Heart left ventricle (tissue), 16 donors: Measurements from ENCODE around the gene PRPF19. TPM values are rescaled to one million over a fixed set of nuclear protein-coding genes. Genes with fewer than 3 reads are reported as not detected.
A peak's percentile ranks its signal among the peaks of the same experiment; 100 is the strongest.

Experiments used
- ATAC-seq, 4 donors: fragments of 200-7000 bp; cut with Tn5 transposase; one replicate each; pipeline ENCODE4 v1.9.1; 2020 to 2022; ENCODE audit warnings: moderate library complexity in 4 of 4, mild to moderate bottlenecking in 3 of 4, moderate number of reproducible peaks in 1 of 4
- DNase-seq, 5 donors: peaks; one replicate each; pipeline ENCODE4 v3.0.0-alpha.2; 2020
- H3K27ac ChIP-seq, 12 donors: fragments of 200-600 bp; sonication (generic) in 4 of 12; one replicate each; pipeline versions ENCODE4 v1.5.0 to v1.8.0; 2016 to 2022; ENCODE audit warnings: mild to moderate bottlenecking in 2 of 12
- H3K27me3 ChIP-seq, 9 donors: fragments of 200-600 bp; sonication (generic) in 2 of 9; one replicate each; pipeline versions ENCODE4 v1.5.1 to v1.8.0; 2016 to 2022; ENCODE audit warnings: mild to moderate bottlenecking in 3 of 9
- H3K36me3 ChIP-seq, 9 donors: fragments of 200-600 bp; sonication (generic) in 2 of 9; one replicate each; pipeline versions ENCODE4 v1.5.0 to v1.8.0; 2018 to 2022; ENCODE audit warnings: mild to moderate bottlenecking in 2 of 9
- H3K4me1 ChIP-seq, 12 donors: fragments of 200-600 bp; sonication (generic) in 4 of 12; one replicate each; pipeline versions ENCODE4 v1.5.0 to v1.8.0; 2016 to 2022; ENCODE audit warnings: mild to moderate bottlenecking in 3 of 12
- H3K4me3 ChIP-seq, 12 donors: fragments of 200-600 bp; sonication (generic) in 4 of 12; one replicate each; pipeline versions ENCODE4 v1.5.0 to v1.8.0; 2017 to 2022; ENCODE audit warnings: mild to moderate bottlenecking in 9 of 12, moderate library complexity in 4 of 12
- H3K9me3 ChIP-seq, 12 donors: fragments of 200-600 bp; sonication (generic) in 4 of 12; one replicate each; pipeline versions ENCODE4 v1.5.0 to v1.8.0; 2016 to 2022; ENCODE audit warnings: mild to moderate bottlenecking in 1 of 12
- CTCF ChIP-seq, 12 donors: fragments of 200-600 bp; sonication (generic) in 4 of 12; IDR thresholded peaks; one replicate each; pipeline versions ENCODE4 v1.5.0 to v1.8.0; 2018 to 2022; ENCODE audit warnings: antibody characterized with exemption in 12 of 12, mild to moderate bottlenecking in 5 of 12
- POLR2A ChIP-seq, 2 donors: fragments of 450-650 bp; IDR thresholded peaks; one replicate each; pipeline ENCODE4 v1.6.1; 2017; ENCODE audit warnings: antibody characterized with exemption in 2 of 2, mild to moderate bottlenecking in 2 of 2, moderate library complexity in 2 of 2
- WGBS, 4 donors: extraction: QIAGEN DNeasy Blood & Tissue Kit in 2 of 4; methylation state at CpG; one replicate each; pipeline versions ENCODE4 v1.1.5 to v1.1.7; 2013 to 2018; 5-methylcytosine and 5-hydroxymethylcytosine counted together
- intact Hi-C, 10 donors: fragments of 100-400 bp; cut with DNase I; formaldehyde crosslinking; loops; one replicate each; pipeline versions ENCODE4 v1.11.1 to v1.14.2; 2022
- polyA plus RNA-seq, 2 donors: library from polyadenylated mRNA; stranded (reverse); fragments of 200-250 nt; gene quantifications; one replicate each; pipeline ENCODE4 v1.2.3, GENCODE V29; 2013
- total RNA-seq, 9 donors: library from RNA; depleted of rRNA in 2 of 9; stranded (reverse); fragments of >200 nt in 2 of 9; fragmentation: NEBNext Ultra II Directional in 3 of 9; extraction: Animal tissue kit (Norgen Biotek cat#: 25700) in 3 of 9; gene quantifications; one replicate each; pipeline versions ENCODE4 v1.1.0 to v1.2.4, GENCODE V29; 2016 to 2023
- donor health status: ischemic (EF 13 %, LVEDD 7.1; RV severe dilation, severe dysfunction).
- donor health status: healthy with polysubstance abuse.
- donor health status: DM: no; HTN: yes; CAD: no.
- donor health status: DM: no; HTN: no; CAD: no.
- donor health status: ischemic (EF 25% LVEDD 6.9; RV normal size, moderate dysfunction).
- donor health status: ischemic (EF 25% LVEDD 5.7; RV mildly dilated, moderate dysfunction).
- donor health status: healthy.
- donor health status: DM: yes; HTN: yes; CAD: no.
- donor health status: ischemic (EF 35%, LVEDD 5.7; RV mildly dilated, moderate dysfunction).
- donor health status: nonischemic (EF 11% LVEDD 7.7; RV severe dilation, severe dysfunction).
- donor health status: DM: yes; HTN: yes; CAD: no.
- donor health status: PGD.
- donor health status: ischemic (EF 29% LVEDD 5.4; RV normal size, mild dysfunction).
- donor health status: nonischemic (EF 23%, LVEDD 6.1; RV moderate dilation, normal function).

Gene PRPF19
- total and polyA plus RNA-seq, 11 donors = 30.8 to 72.0 (median 40.8) TPM

DNA sequence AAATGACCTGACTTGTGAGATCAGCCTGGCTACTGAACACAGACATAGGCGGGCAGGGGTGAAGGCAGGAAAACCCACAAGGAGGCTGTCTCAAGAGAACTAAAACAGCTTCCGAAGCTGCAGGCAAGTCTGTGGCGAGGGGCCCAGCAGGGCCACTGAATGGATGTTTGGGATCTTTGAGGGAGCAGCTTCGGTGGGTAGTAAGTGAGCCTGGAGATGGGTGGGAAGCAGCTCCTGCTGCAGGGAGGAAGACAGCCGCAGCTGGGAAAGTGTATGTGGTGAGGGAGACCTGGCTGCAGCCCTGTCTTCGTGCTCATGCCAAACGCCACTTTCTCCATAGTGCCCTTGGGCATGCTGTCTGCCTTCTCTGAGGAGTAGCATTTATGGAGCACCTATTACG lies 61.0 kb downstream of the PRPF19 start:
- H3K9me3 ChIP-seq = no peaks in the 10 kb centered on the region
- no peak for DNase-seq
- WGBS, 4 donors = 84 to 90% (median 86%) methylated on average over 7 to 8 of the region's 8 CpGs
- H3K27ac ChIP-seq = no peak overlapping the region
- no peaks in the 10 kb centered on the region for H3K27me3 ChIP-seq
- peaks cover 3 to 41% (median 31%) of the 10 kb centered on the region in 12 donors for H3K4me1 ChIP-seq
- no peak for ATAC-seq
- peaks cover 0 to 38% (median 29%) of the 10 kb centered on the region in 9 donors for H3K36me3 ChIP-seq
- intact Hi-C loops = no loop called here
- no peak overlapping the region for H3K4me3 ChIP-seq
- TF ChIP-seq POLR2A (IDR thresholded peaks at IDR 0.05) (no peak), CTCF (IDR thresholded peaks at IDR 0.05) (no peak)

DNA sequence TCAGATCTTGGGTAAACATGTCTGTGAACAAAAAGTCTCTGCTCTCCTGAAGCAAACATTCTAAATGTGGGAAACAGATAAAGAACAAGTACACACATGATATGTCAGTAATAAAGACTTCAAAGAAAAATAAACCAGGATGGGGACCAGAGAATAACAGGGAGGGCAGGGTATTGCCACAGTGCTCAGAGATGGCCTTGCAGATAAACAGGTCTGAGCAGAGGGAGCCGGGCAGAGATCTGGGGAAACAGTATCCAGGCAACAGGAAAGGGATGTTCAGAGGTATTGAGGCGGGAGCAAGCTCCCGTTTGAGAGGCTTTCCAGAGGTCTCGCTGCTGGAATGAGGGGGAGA lies 61.5 kb downstream of the PRPF19 start:
- no peak overlapping the region for H3K27ac ChIP-seq
- H3K4me3 ChIP-seq = no peak overlapping the region
- H3K36me3 ChIP-seq = peaks cover 0 to 33% (median 24%) of the 10 kb centered on the region in 9 donors
- peaks cover 3 to 46% (median 32%) of the 10 kb centered on the region in 12 donors for H3K4me1 ChIP-seq
- ATAC-seq (no peak), DNase-seq (no peak)
- H3K27me3 ChIP-seq = no peaks in the 10 kb centered on the region
- intact Hi-C loops = loop anchor here in 2 of 10 donors (5.0 kb wide), 1 partner anchor 32 kb away; no protein-coding TSS in a partner anchor
- no peak for TF ChIP-seq POLR2A (IDR thresholded peaks at IDR 0.05)
- no peak for TF ChIP-seq CTCF (IDR thresholded peaks at IDR 0.05)
- 39 to 44% (median 41%) methylated on average over 4 of the region's 4 CpGs for WGBS, 4 donors
- H3K9me3 ChIP-seq = no peaks in the 10 kb centered on the region

DNA sequence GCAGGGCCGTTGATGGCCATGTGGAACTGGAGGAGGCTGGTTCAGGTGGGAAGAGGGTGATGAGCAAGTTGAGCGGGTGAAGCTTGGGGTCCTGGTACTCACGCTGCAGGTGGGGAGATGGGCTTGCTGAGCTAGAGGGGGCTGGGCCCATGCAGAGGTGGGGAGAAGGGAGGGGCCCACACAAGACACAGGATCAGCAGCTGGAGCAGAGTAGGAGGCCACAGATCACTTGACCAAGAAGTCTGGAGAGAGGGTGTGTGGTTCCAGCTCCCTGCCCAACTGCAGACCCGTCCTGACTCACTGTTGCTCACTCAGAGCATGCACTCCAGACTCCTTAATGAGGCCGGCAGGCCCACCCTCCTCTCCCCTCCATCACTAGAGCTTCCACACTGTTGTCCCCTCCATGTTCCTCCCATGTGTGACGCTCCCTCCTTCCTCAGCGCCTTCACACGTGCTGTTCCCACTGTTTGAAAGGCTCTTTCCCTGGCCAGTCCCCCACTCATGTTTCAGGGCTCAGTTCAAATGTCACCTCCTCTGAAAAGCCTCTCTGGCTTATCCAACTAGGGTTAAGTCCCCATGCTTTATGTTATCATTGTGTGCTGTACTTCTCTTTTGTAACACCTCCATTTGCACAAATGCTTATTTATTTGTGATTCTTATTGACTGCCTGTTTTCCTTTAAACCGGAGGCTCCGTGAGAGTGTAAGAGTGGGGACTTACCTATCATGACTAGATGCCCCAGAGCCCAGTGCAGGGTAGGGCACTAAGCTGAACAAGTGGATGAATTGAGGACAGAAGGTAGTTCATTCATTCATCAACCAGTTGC lies 62.1 kb downstream of the PRPF19 start:
- DNase-seq (no peak), ATAC-seq (no peak)
- Histone ChIP-seq H3K9me3 (no peaks in the 10 kb centered on the region), H3K36me3 (peaks cover 0 to 27% (median 20%) of the 10 kb centered on the region in 9 donors), H3K27ac (no peak overlapping the region), H3K27me3 (no peaks in the 10 kb centered on the region), H3K4me1 (peaks cover 3 to 51% (median 32%) of the 10 kb centered on the region in 12 donors), H3K4me3 (peak overlapping the region in 7 of 12 donors; percentile 73 to 94 (median 84))
- 70 to 71% (median 70%) methylated on average over 9 to 10 of the region's 10 CpGs for WGBS, 4 donors
- no peak for TF ChIP-seq POLR2A (IDR thresholded peaks at IDR 0.05)
- TF ChIP-seq CTCF (IDR thresholded peaks at IDR 0.05) = no peak
- intact Hi-C loops = loop anchor here in 2 of 10 donors (5.0 kb wide), 1 partner anchor 33 kb away; no protein-coding TSS in a partner anchor
